GM19467 (cell line): ENCODE measurements around the gene GATM.

Experiments used
- ATAC-seq: cut with Tn5 transposase; IDR thresholded peaks from one replicate; pipeline ENCODE4 v1.9.1; 2021; ENCODE audit warnings: mild to moderate bottlenecking, moderate library complexity; ENCODE audit not compliant: unreplicated experiment

The GATM gene

GRCh38 chr15:45362419-45362818 lies 15.9 kb downstream of the GATM start:
- ATAC-seq: no peak

- no peak for ATAC-seq
Observed at GRCh38 chr15:45361878-45362277, 16.5 kb downstream of the GATM start.

GRCh38 chr15:45355860-45356259 lies 22.5 kb downstream of the GATM start:
- ATAC-seq: no peak

GRCh38 chr15:45354711-45355110 lies 23.6 kb downstream of the GATM start:
- no peak for ATAC-seq

GRCh38 chr15:45351227-45351626 lies 27.1 kb downstream of the GATM start:
- ATAC-seq: no peak

- no peak for ATAC-seq
Observed at GRCh38 chr15:45349623-45350022, 28.7 kb downstream of the GATM start.

- no peak for ATAC-seq
Observed at GRCh38 chr15:45347989-45348388, 30.4 kb downstream of the GATM start.

- ATAC-seq: no peak
Observed at GRCh38 chr15:45347033-45347432, 31.3 kb downstream of the GATM start.

- no peak for ATAC-seq
Observed at GRCh38 chr15:45346381-45346780, 32.0 kb downstream of the GATM start.

- ATAC-seq: no peak
Observed at GRCh38 chr15:45343258-45343860, 35.0 kb downstream of the GATM start.

- no peak for ATAC-seq
Observed at GRCh38 chr15:45341790-45342189, 36.6 kb downstream of the GATM start.

GRCh38 chr15:45340429-45340828 lies 37.9 kb downstream of the GATM start:
- ATAC-seq: no peak

GRCh38 chr15:45338417-45338816 lies 39.9 kb downstream of the GATM start:
- ATAC-seq: no peak

GRCh38 chr15:45337224-45337623 lies 41.1 kb downstream of the GATM start:
- no peak for ATAC-seq

GRCh38 chr15:45333550-45333949 lies 44.8 kb downstream of the GATM start:
- ATAC-seq: no peak

- ATAC-seq: no peak
Observed at GRCh38 chr15:45332694-45333093, 45.6 kb downstream of the GATM start.

- no peak for ATAC-seq
Observed at GRCh38 chr15:45331972-45332371, 46.4 kb downstream of the GATM start.

- no peak for ATAC-seq
Observed at GRCh38 chr15:45328663-45329062, 49.7 kb downstream of the GATM start.

- ATAC-seq: no peak
Observed at GRCh38 chr15:45326741-45327140, 51.6 kb downstream of the GATM start.

- ATAC-seq: no peak
Observed at GRCh38 chr15:45326280-45326679, 52.1 kb downstream of the GATM start.

GRCh38 chr15:45320581-45321205 lies 57.7 kb downstream of the GATM start:
- no peak for ATAC-seq

- no peak for ATAC-seq
Observed at GRCh38 chr15:45319472-45320214, 58.7 kb downstream of the GATM start.
